A549 (cell line): ENCODE data around the gene MAPK8IP3. TPM values are rescaled to one million over a fixed set of nuclear protein-coding genes. Genes with fewer than 3 reads are reported as not detected.

Experiments
- ATAC-seq, 2 experiments: fragments of 200-7000 bp in 1 of 2; fragments of >200 bp in 1 of 2; cut with Nextera tagmentation in 1 of 2; cut with Tn5 transposase in 1 of 2; 3 replicates each; pipeline versions ENCODE4 v1.8.0 to v1.9.1; 2018 to 2020; ENCODE audit warnings: mild to moderate bottlenecking in 1 of 2, moderate library complexity in 1 of 2
- CTCF ChIA-PET: fragments of 300-600 bp; sonication (Branson Sonifier 250); formaldehyde crosslinking; extraction: SDS; loops from one replicate; lab custom pipeline; 2021; ENCODE audit warnings: antibody characterized with exemption, inconsistent platforms; lab: Yijun Ruan, JAX
- POLR2A ChIA-PET: fragments of 350-600 bp; formaldehyde crosslinking; extraction: SDS; loops from one replicate; lab custom pipeline; 2021; ENCODE audit warnings: antibody characterized with exemption, inconsistent platforms; lab: Yijun Ruan, JAX
- DNase-seq, 2 experiments: peaks; one replicate each; pipeline versions ENCODE4 v3.0.0 to v3.0.0-alpha.2; 2011 to 2016; ENCODE audit warnings: low read depth in 1 of 2, low spot score in 1 of 2
- FAIRE-seq: peaks from 2 replicates; lab custom pipeline; 2011; peaks lifted over from hg19 to GRCh38; lab: Jason Lieb, UNC
- H3K27ac ChIP-seq, 2 experiments: fragments of >200 bp; sonication (Bioruptor Twin); formaldehyde crosslinking; 3 replicates each; pipeline ENCODE4 v1.5.1; 2016 to 2017
- H3K4me1 ChIP-seq: fragments of >200 bp; sonication (Bioruptor Twin); formaldehyde crosslinking; 3 replicates; pipeline ENCODE4 v1.6.1; 2016
- H3K4me2 ChIP-seq: fragments of >200 bp; sonication (Bioruptor Twin); formaldehyde crosslinking; 3 replicates; pipeline ENCODE4 v1.6.1; 2016
- H3K4me3 ChIP-seq: fragments of >200 bp; sonication (Bioruptor Twin); formaldehyde crosslinking; 3 replicates; pipeline ENCODE4 v1.5.1; 2016
- H3K9me3 ChIP-seq: fragments of >200 bp; sonication (Bioruptor Twin); formaldehyde crosslinking; 3 replicates; pipeline ENCODE4 v1.6.1; 2016
- BCL3 ChIP-seq: fragments of >200 bp; sonication (Bioruptor Twin); formaldehyde crosslinking; IDR thresholded peaks from 3 replicates; pipeline ENCODE4 v1.6.1; 2016
- CBX8 ChIP-seq: fragments of 200-600 bp; sonication (generic); IDR thresholded peaks from 2 replicates; pipeline ENCODE4 v1.6.1; 2016
- EP300 ChIP-seq, 2 experiments: fragments of >200 bp; sonication (Bioruptor Twin); formaldehyde crosslinking; IDR thresholded peaks; 2 replicates in 1 of 2; 3 replicates in 1 of 2; pipeline ENCODE4 v1.6.1; 2016 to 2017
- ESRRA ChIP-seq: fragments of 150-350 bp; IDR thresholded peaks from 2 replicates; pipeline ENCODE4 v1.6.1; 2014; ENCODE audit warnings: mild to moderate bottlenecking, low read length, borderline replicate concordance
- GATA3 ChIP-seq: IDR thresholded peaks from 2 replicates; pipeline ENCODE4 v1.6.1; 2012; ENCODE audit warnings: borderline replicate concordance
- HDAC2 ChIP-seq: fragments of 200-600 bp; sonication (generic); IDR thresholded peaks from 2 replicates; pipeline ENCODE4 v1.6.1; 2016
- HES2 ChIP-seq: fragments of >200 bp; sonication (Bioruptor Twin); formaldehyde crosslinking; IDR thresholded peaks from 2 replicates; pipeline ENCODE4 v1.6.1; 2016
- HEYL ChIP-seq: fragments of 250-450 bp; sonication (Bioruptor Pico); IDR thresholded peaks from 2 replicates; pipeline ENCODE4 v1.8.0; 2021; ENCODE audit warnings: mild to moderate bottlenecking, moderate library complexity
- HMGXB4 ChIP-seq: fragments of 250-450 bp; sonication (Bioruptor Pico); IDR thresholded peaks from 2 replicates; pipeline ENCODE4 v1.5.0; 2021; ENCODE audit warnings: mild to moderate bottlenecking, moderate library complexity, borderline replicate concordance
- HOXA7 ChIP-seq: fragments of 250-450 bp; sonication (Bioruptor Pico); IDR thresholded peaks from 2 replicates; pipeline ENCODE4 v1.5.0; 2020; ENCODE audit warnings: mild to moderate bottlenecking, moderate library complexity
- HOXB13 ChIP-seq: fragments of 250-450 bp; sonication (Bioruptor Pico); IDR thresholded peaks from 2 replicates; pipeline ENCODE4 v1.5.0; 2020; ENCODE audit warnings: low read depth, mild to moderate bottlenecking, moderate library complexity
- JUNB ChIP-seq: fragments of >200 bp; sonication (Bioruptor Twin); formaldehyde crosslinking; IDR thresholded peaks from 2 replicates; pipeline ENCODE4 v1.6.1; 2016
- KDM1A ChIP-seq: fragments of 200-600 bp; sonication (generic); IDR thresholded peaks from 2 replicates; pipeline ENCODE4 v1.6.1; 2016; ENCODE audit warnings: low read depth, mild to moderate bottlenecking
- KDM5A ChIP-seq: fragments of 200-600 bp; sonication (generic); IDR thresholded peaks from 2 replicates; pipeline ENCODE4 v1.6.1; 2016; ENCODE audit warnings: antibody characterized with exemption, mild to moderate bottlenecking
- MAX ChIP-seq: IDR thresholded peaks from 2 replicates; pipeline ENCODE4 v1.6.1; 2012
- NR3C1 ChIP-seq: fragments of >200 bp; sonication (Bioruptor Twin); formaldehyde crosslinking; IDR thresholded peaks from 3 replicates; pipeline ENCODE4 v1.6.1; 2017
- PBX3 ChIP-seq: IDR thresholded peaks from 2 replicates; pipeline ENCODE4 v1.6.1; 2012
- PHF8 ChIP-seq: fragments of 200-600 bp; sonication (generic); IDR thresholded peaks from 2 replicates; pipeline ENCODE4 v1.6.1; 2016; ENCODE audit warnings: low read depth, mild to moderate bottlenecking, antibody characterized with exemption, moderate library complexity, borderline replicate concordance
- POLR2A ChIP-seq: IDR thresholded peaks from 2 replicates; pipeline ENCODE4 v1.6.1; 2012; ENCODE audit warnings: mild to moderate bottlenecking, low read length
- RARB ChIP-seq: fragments of 250-450 bp; sonication (Bioruptor Pico); IDR thresholded peaks from 2 replicates; pipeline ENCODE4 v1.8.0; 2021; ENCODE audit warnings: mild to moderate bottlenecking, moderate library complexity
- RCOR1 ChIP-seq: fragments of 150-350 bp; IDR thresholded peaks from 2 replicates; pipeline ENCODE4 v1.6.1; 2014; ENCODE audit warnings: antibody characterized with exemption, low read length, low read depth
- RFX5 ChIP-seq: fragments of 450-650 bp; IDR thresholded peaks from 2 replicates; pipeline ENCODE4 v1.7.1; 2014; ENCODE audit warnings: antibody characterized with exemption, mild to moderate bottlenecking, moderate library complexity
- TFCP2L1 ChIP-seq: fragments of 250-450 bp; sonication (Bioruptor Pico); IDR thresholded peaks from 2 replicates; pipeline ENCODE4 v1.5.0; 2021; ENCODE audit warnings: mild to moderate bottlenecking
- USF2 ChIP-seq: fragments of 450-650 bp; IDR thresholded peaks from 2 replicates; pipeline ENCODE4 v1.6.1; 2014; ENCODE audit warnings: antibody characterized with exemption
- ZC3H11A ChIP-seq: fragments of 450-650 bp; IDR thresholded peaks from 2 replicates; pipeline ENCODE4 v1.6.1; 2014; ENCODE audit warnings: antibody characterized with exemption, mild to moderate bottlenecking
- WGBS: methylation state at CpG from one replicate; pipeline ENCODE4 v1.1.6; 2017; ENCODE audit errors: missing lambda C conversion rate; 5-methylcytosine and 5-hydroxymethylcytosine counted together
- polyA plus RNA-seq, 4 experiments: library from polyadenylated mRNA; depleted of rRNA in 3 of 4; stranded (reverse); fragments of >200 nt; fragmentation: RNase III in 1 of 4; extraction: RNeasy Plus Mini Kit Qiagen cat#74134 plus additional on column Dnase treatment in 1 of 4; gene quantifications; 2 replicates in 3 of 4; 3 replicates in 1 of 4; pipeline ENCODE4 v1.2.3, GENCODE V29; 2011 to 2017

The MAPK8IP3 gene
- polyA plus RNA-seq, 2 of the 4 experiments (the other 2 are of a cell fraction) = 12.0 to 53.3 TPM

- no peak for TF ChIP-seq NR3C1
- no peak for TF ChIP-seq HMGXB4 (CRISPR knock-in tag)
- no peak for TF ChIP-seq MAX
- TF ChIP-seq BCL3 = no peak
- no peak for TF ChIP-seq HEYL (CRISPR knock-in tag)
- TF ChIP-seq HOXA7 (CRISPR knock-in tag) = no peak
- TF ChIP-seq HES2 = no peak
- TF ChIP-seq USF2 = no peak
- no peak for TF ChIP-seq CBX8
- no peak for TF ChIP-seq PBX3
- FAIRE-seq = no peak
- Histone ChIP-seq H3K4me2 (no peak overlapping the region), H3K4me3 (no peak overlapping the region), H3K9me3 (no peaks in the 10 kb centered on the region), H3K27ac (no peak overlapping the region), H3K4me1 (no peaks in the 10 kb centered on the region)
- 95% methylated on average over 31 of the region's 37 CpGs for WGBS
- no peak for ATAC-seq
- ChIA-PET POLR2A (no interaction called here), CTCF (interaction anchor here (0.8 to 1.4 kb wide), 5 partner anchors 12 to 66 kb away, joined by 3 to 6 read pairs (median 4); partner anchors contain the start of genes EME2, MAPK8IP3 and MRPS34)
- DNase-seq = no peak
Measured at GRCh38 chr16:1757714-1758461, 51.9 kb downstream of the MAPK8IP3 start.

- no peak overlapping the region for H3K4me3 ChIP-seq
- ChIA-PET CTCF (interaction anchor here (0.7 to 1.6 kb wide), 6 partner anchors 13 to 65 kb away, joined by 3 to 5 read pairs (median 4); partner anchors contain the start of genes EME2, MAPK8IP3 and MRPS34), POLR2A (no interaction called here)
- TF ChIP-seq EP300 (IDR thresholded peaks at IDR 0.05) (no peak), JUNB (no peak), HDAC2 (no peak), HOXB13 (CRISPR knock-in tag) (no peak), RFX5 (no peak), GATA3 (no peak), ESRRA (no peak), PHF8 (no peak), ZC3H11A (no peak), KDM1A (no peak), POLR2A (no peak), USF2 (no peak), RARB (no peak), RCOR1 (no peak), TFCP2L1 (no peak), KDM5A (no peak)
- no peak for ATAC-seq
- no peaks in the 10 kb centered on the region for H3K4me1 ChIP-seq
- no peaks in the 10 kb centered on the region for H3K9me3 ChIP-seq
- FAIRE-seq = no peak
- DNase-seq = no peak
- no peak overlapping the region for H3K4me2 ChIP-seq
- WGBS = 94% methylated on average over 13 of the region's 18 CpGs
- H3K27ac ChIP-seq = no peak overlapping the region
Measured at GRCh38 chr16:1758923-1759322, 52.9 kb downstream of the MAPK8IP3 start.
